Smooth muscle cell of the coronary artery (primary cell): ENCODE measurements around the gene OR2T8. TPM values are rescaled to one million over a fixed set of nuclear protein-coding genes. Genes with fewer than 3 reads are reported as not detected.

Experiments
- total RNA-seq: library from RNA; depleted of rRNA; stranded (reverse); fragments of >200 nt; gene quantifications from 2 replicates; pipeline ENCODE4 v1.2.3, GENCODE V29; 2014; ENCODE audit warnings: low replicate concordance

OR2T8 gene
- total RNA-seq, result not detected in 2 replicates

GRCh38 chr1:247919952-247920351 lies at the start of gene OR2T8:
Gene OR2T8 (plus strand): TSS chr1:247920252. CDS start chr1:247921018, 766 bp downstream.

GRCh38 chr1:247895163-247895637 lies 24.9 kb upstream of the OR2T8 start, which contains the start of gene OR2W3:
Gene OR2W3 (plus strand): TSS chr1:247895587. CDS start chr1:247895587, 0 bp downstream.

DNA sequence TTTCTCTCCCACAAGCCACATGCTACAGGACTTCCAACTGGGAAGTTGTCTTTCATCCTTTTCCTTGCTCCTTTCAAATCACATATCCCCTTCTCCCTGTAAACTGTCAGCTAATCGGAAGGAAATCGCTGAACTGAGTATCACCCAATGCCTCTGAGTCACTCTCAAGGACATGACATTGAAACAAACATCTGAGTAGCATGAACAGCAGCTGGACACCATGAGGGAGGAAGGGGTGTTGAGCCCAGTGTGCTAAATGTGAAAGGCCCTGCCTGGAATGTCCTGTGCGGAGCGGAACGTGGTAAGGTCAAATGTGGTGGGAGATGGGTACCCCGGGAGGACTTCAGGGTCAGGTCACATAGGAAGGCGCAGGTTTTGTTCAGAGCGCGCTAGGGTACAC lies 4.8 kb downstream of the OR2T8 start, which contains the start of gene OR2AJ1:
OR2AJ1 (plus strand) TSS at position 22 of the 400 bp plus-strand sequence. CDS start 8,880 bp downstream, outside the sequence.

GRCh38 chr1:247948558-247948957 lies 28.5 kb downstream of the OR2T8 start, which contains the start of gene OR2L8:
Gene OR2L8 (plus strand): TSS chr1:247948858. CDS start chr1:247948858, 0 bp downstream.

DNA sequence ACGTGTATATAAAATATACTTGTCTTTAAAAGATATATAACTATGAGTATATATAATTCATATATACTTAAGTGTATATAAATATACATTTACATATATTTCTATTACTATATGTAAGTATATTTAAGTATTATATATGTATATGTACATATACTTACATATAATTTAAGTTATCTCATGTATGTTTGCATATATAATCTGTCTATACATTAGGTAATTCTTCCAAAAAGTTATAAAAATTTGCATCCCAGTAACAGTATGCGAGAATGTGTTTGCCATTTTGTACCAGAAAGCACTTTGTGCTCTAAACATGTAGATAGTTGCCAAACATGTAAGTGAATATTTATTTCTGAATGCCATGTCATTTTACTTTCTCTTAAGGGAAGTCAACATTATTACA lies 44.9 kb downstream of the OR2T8 start, which contains the start of gene OR2AK2:
OR2AK2 (plus strand) TSS at position 301 of the 400 bp plus-strand sequence. CDS start 144 bp downstream, outside the sequence.

Other genes starting within 250 kb of the OR2T8 start
- not detected in 2 replicates for gene OR13G1, start 240.5 kb upstream of the OR2T8 start, total RNA-seq
- gene OR6F1, start 203.6 kb upstream of the OR2T8 start, total RNA-seq, result not detected in 2 replicates
- not detected in 2 replicates for gene OR14K1, start 181.6 kb upstream of the OR2T8 start, total RNA-seq
- not detected in 2 replicates for gene OR14A2, start 172.1 kb upstream of the OR2T8 start, total RNA-seq
- gene OR1C1, start 159.7 kb upstream of the OR2T8 start, total RNA-seq, result not detected in 2 replicates
- not detected in 2 replicates for gene OR14A16, start 96.1 kb upstream of the OR2T8 start, total RNA-seq
- not detected in 2 replicates for gene OR11L1, start 78.4 kb upstream of the OR2T8 start, total RNA-seq
- 0.30 TPM in 1 of 2 replicates, not detected in the other for gene TRIM58, start 63.1 kb upstream of the OR2T8 start, total RNA-seq
- not detected in 2 replicates for gene OR2W3, start 24.7 kb upstream of the OR2T8 start, total RNA-seq
- gene OR2AJ1, start 4.6 kb downstream of the OR2T8 start, total RNA-seq, result not detected in 2 replicates
- gene OR2L8, start 28.6 kb downstream of the OR2T8 start, total RNA-seq, result not detected in 2 replicates
- not detected in 2 replicates for gene OR2AK2, start 45.0 kb downstream of the OR2T8 start, total RNA-seq
- gene OR2L5, start 93.4 kb downstream of the OR2T8 start, total RNA-seq, result not detected in 2 replicates
- not detected in 2 replicates for gene OR2L2, start 109.8 kb downstream of the OR2T8 start, total RNA-seq
- not detected in 2 replicates for gene OR2L3, start 126.6 kb downstream of the OR2T8 start, total RNA-seq
- gene OR2L13, start 174.9 kb downstream of the OR2T8 start, total RNA-seq, result not detected in 2 replicates
- not detected in 2 replicates for gene OR2M5, start 224.9 kb downstream of the OR2T8 start, total RNA-seq